HG02571 (cell line): ENCODE results near the gene DOK4.

Experiments used
- ATAC-seq: cut with Tn5 transposase; IDR thresholded peaks from one replicate; pipeline ENCODE4 v1.9.1; 2021; ENCODE audit warnings: mild to moderate bottlenecking, moderate library complexity; ENCODE audit not compliant: unreplicated experiment

Gene DOK4

GRCh38 chr16:57519796-57520360, 33.6 kb upstream of the DOK4 start:
- no peak for ATAC-seq

GRCh38 chr16:57518922-57519321, 32.6 kb upstream of the DOK4 start:
- no peak for ATAC-seq

GRCh38 chr16:57518520-57518919, 32.2 kb upstream of the DOK4 start:
- ATAC-seq = no peak

GRCh38 chr16:57517397-57518367, 31.4 kb upstream of the DOK4 start:
- ATAC-seq = no peak

GRCh38 chr16:57516773-57517172, 30.5 kb upstream of the DOK4 start:
- ATAC-seq = no peak

- ATAC-seq = no peak
These were observed 30.0 kb upstream of the DOK4 start for GRCh38 chr16:57516176-57516725.

- ATAC-seq = no peak
These were observed 28.7 kb upstream of the DOK4 start for GRCh38 chr16:57514791-57515600.

- ATAC-seq = no peak
These were observed 28.1 kb upstream of the DOK4 start for GRCh38 chr16:57514371-57514770.

GRCh38 chr16:57513371-57514102, 27.2 kb upstream of the DOK4 start:
- no peak for ATAC-seq

- no peak for ATAC-seq
These were observed 26.2 kb upstream of the DOK4 start for GRCh38 chr16:57512296-57513001.

- no peak for ATAC-seq
These were observed 24.0 kb upstream of the DOK4 start for GRCh38 chr16:57510016-57510871.

GRCh38 chr16:57509231-57509923, 23.1 kb upstream of the DOK4 start:
- ATAC-seq = no peak

GRCh38 chr16:57508035-57508425, 21.7 kb upstream of the DOK4 start:
- no peak for ATAC-seq

- ATAC-seq = no peak
These were observed 21.1 kb upstream of the DOK4 start for GRCh38 chr16:57507136-57508034.

- ATAC-seq = no peak
These were observed 18.9 kb upstream of the DOK4 start for GRCh38 chr16:57505169-57505568.

- ATAC-seq = no peak
These were observed 18.2 kb upstream of the DOK4 start for GRCh38 chr16:57504491-57504890.

- no peak for ATAC-seq
These were observed 17.7 kb upstream of the DOK4 start for GRCh38 chr16:57504001-57504400.
